HG02610 (cell line): ENCODE results near the gene TRAF1.
"Not testable (repeated sequence)": the region's sequence is repeated elsewhere in the genome, so short reads cannot be mapped to it uniquely, and the experiment has no call there.

ENCODE experiments used
- ATAC-seq: cut with Tn5 transposase; IDR thresholded peaks from one replicate; pipeline ENCODE4 v1.9.1; 2021; ENCODE audit warnings: mild to moderate bottlenecking, moderate library complexity; ENCODE audit not compliant: unreplicated experiment

TRAF1 gene

GRCh38 chr9:120926397-120926928, at the start of gene TRAF1:
Gene TRAF1 (minus strand): TSS chr9:120926796. CDS start chr9:120926075, 721 bp downstream.
- peak; percentile 22 for ATAC-seq

- ATAC-seq, result no peak
These were observed 48.3 kb upstream of the TRAF1 start for GRCh38 chr9:120974921-120975320.

GRCh38 chr9:120974181-120974580, 47.6 kb upstream of the TRAF1 start:
- ATAC-seq, result no peak

GRCh38 chr9:120971938-120972337, 45.3 kb upstream of the TRAF1 start:
- no peak for ATAC-seq

GRCh38 chr9:120971471-120971870, 44.9 kb upstream of the TRAF1 start:
- ATAC-seq, result not testable (repeated sequence)

- no peak for ATAC-seq
These were observed 43.6 kb upstream of the TRAF1 start for GRCh38 chr9:120970244-120970643.

GRCh38 chr9:120966013-120966369, 39.4 kb upstream of the TRAF1 start:
- ATAC-seq, result no peak

- no peak for ATAC-seq
These were observed 38.9 kb upstream of the TRAF1 start for GRCh38 chr9:120965344-120966012.

- ATAC-seq, result no peak
These were observed 35.3 kb upstream of the TRAF1 start for GRCh38 chr9:120961936-120962335.

- ATAC-seq, result no peak
These were observed 33.4 kb upstream of the TRAF1 start for GRCh38 chr9:120960001-120960400.

GRCh38 chr9:120956862-120957261, 30.3 kb upstream of the TRAF1 start:
- ATAC-seq, result no peak

GRCh38 chr9:120951960-120952618, 25.5 kb upstream of the TRAF1 start:
- no peak for ATAC-seq

- no peak for ATAC-seq
These were observed 24.1 kb upstream of the TRAF1 start for GRCh38 chr9:120950421-120951388.

GRCh38 chr9:120949290-120949689, 22.7 kb upstream of the TRAF1 start:
- no peak for ATAC-seq

- ATAC-seq, result no peak
These were observed 22.2 kb upstream of the TRAF1 start for GRCh38 chr9:120948824-120949223.

GRCh38 chr9:120947222-120947621, 20.6 kb upstream of the TRAF1 start:
- ATAC-seq, result no peak

GRCh38 chr9:120946259-120946658, 19.7 kb upstream of the TRAF1 start:
- no peak for ATAC-seq

- no peak for ATAC-seq
These were observed 18.4 kb upstream of the TRAF1 start for GRCh38 chr9:120944948-120945347.

GRCh38 chr9:120944434-120944843, 17.8 kb upstream of the TRAF1 start:
- peak; percentile 99 for ATAC-seq

GRCh38 chr9:120942186-120943001, 15.8 kb upstream of the TRAF1 start:
- no peak for ATAC-seq
